Neural cell (in vitro differentiated cells): Measurements from ENCODE around the gene MB21D2.

Source experiments
- MXI1 ChIP-seq: fragments of 450-650 bp; conservative IDR thresholded peaks from 2 replicates; pipeline ENCODE4 v1.6.1; 2014; ENCODE audit warnings: antibody characterized with exemption, mild to moderate bottlenecking; ENCODE audit not compliant: poor library complexity, severe bottlenecking
- POLR2AphosphoS5 ChIP-seq: IDR thresholded peaks from 2 replicates; pipeline ENCODE4 v1.6.1; 2012
- RAD21 ChIP-seq: fragments of 450-650 bp; conservative IDR thresholded peaks from 2 replicates; pipeline ENCODE4 v1.6.1; 2014; ENCODE audit warnings: antibody characterized with exemption, mild to moderate bottlenecking, moderate library complexity
- TAF1 ChIP-seq: IDR thresholded peaks from 2 replicates; pipeline ENCODE4 v1.6.1; 2012; ENCODE audit warnings: low read depth
- TF ChIP-seq, protein P1 (sequence below): fragments of 450-650 bp; IDR thresholded peaks from 2 replicates; pipeline ENCODE4 v1.5.1; 2014; ENCODE audit warnings: antibody characterized with exemption, mild to moderate bottlenecking, moderate library complexity; ENCODE audit not compliant: poor library complexity, severe bottlenecking

DNA sequence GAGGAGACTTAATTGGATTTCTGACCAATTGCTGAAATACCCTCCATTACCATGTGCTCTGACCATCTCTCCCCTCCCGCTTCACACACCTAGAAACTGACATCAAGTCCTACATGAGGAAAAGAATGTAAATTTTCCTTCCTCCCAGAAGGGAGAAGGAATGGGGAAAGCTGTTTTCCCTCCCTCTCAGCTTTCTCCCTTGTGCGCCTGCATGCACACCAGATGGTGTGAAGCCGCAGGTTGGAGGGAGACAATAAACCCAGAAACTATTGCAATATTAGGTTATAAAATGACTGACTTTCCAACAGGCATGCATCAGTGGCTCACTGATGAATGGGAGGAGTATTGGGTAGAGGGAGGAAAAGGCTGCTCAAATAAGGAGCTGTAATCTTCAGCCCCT lies 50.9 kb downstream of the MB21D2 start:
- TF ChIP-seq, protein P1, sequence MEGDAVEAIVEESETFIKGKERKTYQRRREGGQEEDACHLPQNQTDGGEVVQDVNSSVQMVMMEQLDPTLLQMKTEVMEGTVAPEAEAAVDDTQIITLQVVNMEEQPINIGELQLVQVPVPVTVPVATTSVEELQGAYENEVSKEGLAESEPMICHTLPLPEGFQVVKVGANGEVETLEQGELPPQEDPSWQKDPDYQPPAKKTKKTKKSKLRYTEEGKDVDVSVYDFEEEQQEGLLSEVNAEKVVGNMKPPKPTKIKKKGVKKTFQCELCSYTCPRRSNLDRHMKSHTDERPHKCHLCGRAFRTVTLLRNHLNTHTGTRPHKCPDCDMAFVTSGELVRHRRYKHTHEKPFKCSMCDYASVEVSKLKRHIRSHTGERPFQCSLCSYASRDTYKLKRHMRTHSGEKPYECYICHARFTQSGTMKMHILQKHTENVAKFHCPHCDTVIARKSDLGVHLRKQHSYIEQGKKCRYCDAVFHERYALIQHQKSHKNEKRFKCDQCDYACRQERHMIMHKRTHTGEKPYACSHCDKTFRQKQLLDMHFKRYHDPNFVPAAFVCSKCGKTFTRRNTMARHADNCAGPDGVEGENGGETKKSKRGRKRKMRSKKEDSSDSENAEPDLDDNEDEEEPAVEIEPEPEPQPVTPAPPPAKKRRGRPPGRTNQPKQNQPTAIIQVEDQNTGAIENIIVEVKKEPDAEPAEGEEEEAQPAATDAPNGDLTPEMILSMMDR: no peak
- TF ChIP-seq POLR2AphosphoS5 (no peak), TAF1 (no peak), MXI1 (no peak), RAD21 (no peak)
